DOHH2 (cell line): ENCODE results near the gene AKAP13.

Experiments
- EZH2phosphoT487 ChIP-seq: fragments of 200-600 bp; sonication (generic); IDR thresholded peaks from 2 replicates; pipeline ENCODE4 v1.6.1; 2017; ENCODE audit warnings: borderline replicate concordance, mild to moderate bottlenecking, antibody characterized with exemption, low read length, moderate library complexity, mixed read lengths
- TF ChIP-seq, protein P1 (sequence below): fragments of 200-600 bp; sonication (generic); IDR thresholded peaks from one replicate; pipeline ENCODE4 v1.5.1; 2014; ENCODE audit warnings: antibody characterized with exemption, mild to moderate bottlenecking, low read depth, low read length; ENCODE audit not compliant: poor library complexity, severe bottlenecking

DNA sequence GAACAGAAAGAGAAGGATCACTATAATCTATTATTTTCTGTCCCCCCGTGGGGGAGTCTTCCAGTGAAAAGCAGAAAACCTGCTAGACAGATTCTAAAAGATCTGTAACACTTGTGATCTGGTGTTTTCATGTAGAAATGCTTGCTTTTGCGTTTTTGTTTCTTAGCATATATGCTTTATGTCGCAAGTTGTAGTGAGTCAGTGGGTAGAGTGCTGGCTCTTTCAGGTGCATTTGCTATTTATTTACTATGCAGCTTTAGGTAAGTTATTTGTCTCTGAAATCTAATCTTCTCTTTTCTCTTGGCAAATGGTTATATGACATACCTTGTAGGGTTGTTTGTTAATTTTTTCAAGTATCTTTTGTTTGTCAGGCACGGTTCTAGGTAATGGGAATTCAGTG lies 9.4 kb downstream of the AKAP13 start:
- TF ChIP-seq, protein P1, sequence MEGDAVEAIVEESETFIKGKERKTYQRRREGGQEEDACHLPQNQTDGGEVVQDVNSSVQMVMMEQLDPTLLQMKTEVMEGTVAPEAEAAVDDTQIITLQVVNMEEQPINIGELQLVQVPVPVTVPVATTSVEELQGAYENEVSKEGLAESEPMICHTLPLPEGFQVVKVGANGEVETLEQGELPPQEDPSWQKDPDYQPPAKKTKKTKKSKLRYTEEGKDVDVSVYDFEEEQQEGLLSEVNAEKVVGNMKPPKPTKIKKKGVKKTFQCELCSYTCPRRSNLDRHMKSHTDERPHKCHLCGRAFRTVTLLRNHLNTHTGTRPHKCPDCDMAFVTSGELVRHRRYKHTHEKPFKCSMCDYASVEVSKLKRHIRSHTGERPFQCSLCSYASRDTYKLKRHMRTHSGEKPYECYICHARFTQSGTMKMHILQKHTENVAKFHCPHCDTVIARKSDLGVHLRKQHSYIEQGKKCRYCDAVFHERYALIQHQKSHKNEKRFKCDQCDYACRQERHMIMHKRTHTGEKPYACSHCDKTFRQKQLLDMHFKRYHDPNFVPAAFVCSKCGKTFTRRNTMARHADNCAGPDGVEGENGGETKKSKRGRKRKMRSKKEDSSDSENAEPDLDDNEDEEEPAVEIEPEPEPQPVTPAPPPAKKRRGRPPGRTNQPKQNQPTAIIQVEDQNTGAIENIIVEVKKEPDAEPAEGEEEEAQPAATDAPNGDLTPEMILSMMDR, result no peak
- TF ChIP-seq EZH2phosphoT487, result no peak
